ENCODE results near the gene CP.

CP gene

DNA sequence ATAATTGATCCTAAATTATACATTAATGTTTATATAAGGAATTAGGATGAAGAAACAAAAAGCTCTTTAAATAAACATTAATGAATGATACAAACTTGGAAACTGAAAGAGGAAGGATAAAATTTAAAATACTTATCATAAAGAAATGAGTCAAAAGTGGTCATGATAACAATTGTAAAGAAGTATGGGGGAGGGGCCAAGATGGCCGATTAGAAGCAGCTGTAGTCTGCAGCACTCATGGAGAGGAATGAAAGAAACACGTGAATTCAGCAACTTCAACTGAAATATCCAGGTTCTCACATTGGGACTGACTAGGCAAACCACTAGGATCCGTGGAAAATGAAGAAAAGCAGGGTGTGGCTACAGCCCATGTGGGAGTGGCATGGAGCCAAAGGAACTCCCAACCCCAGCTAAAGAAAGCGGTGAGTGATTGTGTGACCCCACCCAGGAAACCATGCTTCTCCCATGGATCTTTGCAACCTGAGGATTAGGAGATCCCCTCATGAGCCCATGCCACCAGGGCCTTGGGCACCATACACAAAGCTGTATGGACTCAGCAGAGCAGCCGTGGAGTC lies 13.1 kb upstream of the CP start:
- DNase-seq (ENCODE audit: low read depth in 1 of 2, low spot score in 1 of 2), result no peak
- no peak for TF ChIP-seq GABPA (IDR thresholded peaks at IDR 0.05; ENCODE audit: low read depth)
- no peak for TF ChIP-seq SPI1 (IDR thresholded peaks at IDR 0.05; ENCODE audit: borderline replicate concordance, low read depth)
- no peak for TF ChIP-seq POLR2AphosphoS5 (IDR thresholded peaks at IDR 0.05; ENCODE audit: low read depth)
- Histone ChIP-seq H3K27me3 (ENCODE audit: insufficient read depth, poor library complexity, severe bottlenecking) (no peaks in the 10 kb centered on the region), H3K4me3 (replicated peaks; ENCODE audit: insufficient read depth, low read length) (no peak overlapping the region), H3K27ac (replicated peaks) (no peak overlapping the region)

DNA sequence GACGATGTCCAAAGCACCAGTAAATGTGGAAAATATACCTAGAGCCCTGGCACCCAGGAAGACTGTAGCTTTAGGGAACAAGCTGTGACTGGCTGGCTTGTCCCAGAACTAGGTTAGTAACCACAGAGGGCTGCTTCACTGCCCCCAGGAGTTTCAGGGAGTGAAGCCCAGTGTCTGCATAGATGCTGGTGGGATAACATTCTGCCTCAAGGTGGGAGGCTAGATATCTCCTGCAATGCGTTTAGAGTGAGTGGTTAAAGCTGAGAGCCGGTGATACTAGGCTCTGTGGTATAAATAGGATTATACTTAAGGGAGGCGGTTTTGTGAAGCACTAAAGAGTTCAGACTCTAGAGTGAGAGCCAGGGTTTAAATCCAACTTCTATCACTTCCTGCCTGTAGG lies 11.7 kb upstream of the CP start:
- no peak for TF ChIP-seq REST (IDR thresholded peaks at IDR 0.05; ENCODE audit: insufficient replicate concordance, low read depth)
- no peak for TF ChIP-seq SPI1 (IDR thresholded peaks at IDR 0.05; ENCODE audit: borderline replicate concordance, low read depth)
- TF ChIP-seq GABPA (IDR thresholded peaks at IDR 0.05; ENCODE audit: low read depth), result no peak
- Histone ChIP-seq H3K27me3 (ENCODE audit: insufficient read depth, poor library complexity, severe bottlenecking) (no peaks in the 10 kb centered on the region), H3K4me3 (replicated peaks; ENCODE audit: insufficient read depth, low read length) (no peak overlapping the region), H3K27ac (replicated peaks) (no peak overlapping the region)
- DNase-seq (ENCODE audit: low read depth in 1 of 2, low spot score in 1 of 2), result no peak

DNA sequence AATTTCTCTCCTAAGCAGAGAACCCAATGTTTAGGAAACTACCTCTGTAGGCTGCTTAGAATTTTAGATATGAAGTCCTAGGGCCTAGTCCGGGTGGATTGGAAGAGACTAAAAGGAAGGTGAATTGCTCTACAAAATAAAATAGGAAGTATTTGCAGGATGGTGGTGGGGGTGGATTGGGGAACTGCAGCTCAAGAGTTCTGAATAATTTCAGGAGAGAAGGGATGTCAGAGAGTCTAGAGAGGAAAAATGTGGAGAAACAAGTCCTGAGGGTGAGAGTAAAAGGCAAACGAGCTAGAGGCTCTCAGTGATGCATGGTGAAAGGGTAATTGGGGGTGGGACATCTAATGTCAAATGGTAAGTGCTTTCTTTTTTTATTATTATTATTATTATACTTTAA lies 10.2 kb upstream of the CP start:
- DNase-seq (ENCODE audit: low read depth in 1 of 2, low spot score in 1 of 2), result no peak
- H3K27ac ChIP-seq (replicated peaks), result no peak overlapping the region
- no peaks in the 10 kb centered on the region for H3K27me3 ChIP-seq (ENCODE audit: insufficient read depth, poor library complexity, severe bottlenecking)
- no peak for TF ChIP-seq POLR2AphosphoS5 (IDR thresholded peaks at IDR 0.05; ENCODE audit: low read depth)
- no peak for TF ChIP-seq CTCF (IDR thresholded peaks at IDR 0.05; ENCODE audit: insufficient read depth, low read length)
- TF ChIP-seq GABPA (IDR thresholded peaks at IDR 0.05; ENCODE audit: low read depth), result no peak
- no peak overlapping the region for H3K4me3 ChIP-seq (replicated peaks; ENCODE audit: insufficient read depth, low read length)

DNA sequence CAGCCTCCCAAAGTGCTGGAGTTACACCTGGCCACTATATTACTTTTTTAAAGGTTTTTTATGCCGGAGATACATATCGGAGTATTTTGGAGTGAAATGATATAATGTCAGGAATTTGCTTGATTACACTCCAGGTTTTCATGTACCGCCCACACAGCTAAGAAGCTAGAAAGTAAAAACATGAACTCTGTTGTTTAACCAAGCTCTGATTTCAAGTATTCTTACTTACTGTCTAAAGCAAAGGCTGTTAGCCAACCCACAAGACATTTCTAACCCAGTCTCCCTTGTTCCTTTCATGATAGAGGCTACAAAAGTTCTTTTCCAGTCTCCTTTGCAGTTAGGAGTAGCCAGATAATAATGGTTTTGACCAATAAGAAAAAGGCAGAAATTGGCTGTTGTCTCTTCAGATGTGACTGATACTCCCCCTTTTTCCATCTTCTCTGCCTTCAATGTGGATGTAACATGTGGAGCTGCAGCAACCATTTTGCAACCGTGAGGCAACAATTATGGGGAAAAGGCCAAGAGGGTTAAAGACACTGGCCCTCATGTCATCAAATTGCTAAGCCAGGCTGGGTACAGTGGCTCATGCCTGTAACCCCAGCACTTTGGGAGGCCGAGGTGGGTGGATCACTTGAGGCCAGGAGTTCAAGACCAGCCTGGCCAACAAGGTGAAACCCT lies 6.1 kb upstream of the CP start:
- H3K27ac ChIP-seq (replicated peaks), result no peak overlapping the region
- no peak for TF ChIP-seq SPI1 (IDR thresholded peaks at IDR 0.05; ENCODE audit: borderline replicate concordance, low read depth)
- no peaks in the 10 kb centered on the region for H3K27me3 ChIP-seq (ENCODE audit: insufficient read depth, poor library complexity, severe bottlenecking)
- no peak for DNase-seq (ENCODE audit: low read depth in 1 of 2, low spot score in 1 of 2)
- no peak overlapping the region for H3K4me3 ChIP-seq (replicated peaks; ENCODE audit: insufficient read depth, low read length)

DNA sequence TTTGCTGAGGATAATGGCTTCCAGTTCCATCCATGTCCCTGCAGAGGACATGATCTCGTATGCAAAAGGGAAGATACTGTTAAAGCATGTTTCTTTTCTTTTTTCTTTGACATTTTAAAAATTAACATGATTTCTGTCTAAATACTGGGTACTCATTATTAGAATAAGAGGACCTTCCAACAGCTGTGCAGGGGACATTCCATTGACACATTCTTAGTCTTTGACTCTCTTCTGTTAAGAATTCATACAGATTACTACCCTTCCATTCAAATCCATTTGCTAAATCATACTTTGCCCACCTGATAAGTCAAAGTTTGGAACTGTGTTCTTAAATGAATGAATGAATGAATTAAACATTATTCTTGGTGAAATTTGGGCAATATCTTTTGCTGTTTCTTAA lies 5.1 kb upstream of the CP start:
- DNase-seq (ENCODE audit: low read depth in 1 of 2, low spot score in 1 of 2), result no peak
- TF ChIP-seq POLR2AphosphoS5 (IDR thresholded peaks at IDR 0.05; ENCODE audit: low read depth) (no peak), CTCF (IDR thresholded peaks at IDR 0.05; ENCODE audit: insufficient read depth, low read length) (no peak), REST (IDR thresholded peaks at IDR 0.05; ENCODE audit: insufficient replicate concordance, low read depth) (no peak), GABPA (IDR thresholded peaks at IDR 0.05; ENCODE audit: low read depth) (no peak), SPI1 (IDR thresholded peaks at IDR 0.05; ENCODE audit: borderline replicate concordance, low read depth) (no peak)
- Histone ChIP-seq H3K27ac (replicated peaks) (no peak overlapping the region), H3K27me3 (ENCODE audit: insufficient read depth, poor library complexity, severe bottlenecking) (no peaks in the 10 kb centered on the region), H3K4me3 (replicated peaks; ENCODE audit: insufficient read depth, low read length) (no peak overlapping the region)

Data from HL-60 (cell line).